HG03175 (cell line): ENCODE data around the gene SIGLEC11.
"Not testable (repeated sequence)": the region's sequence is repeated elsewhere in the genome, so short reads cannot be mapped to it uniquely, and the experiment has no call there.

Experiments used
- ATAC-seq: cut with Tn5 transposase; IDR thresholded peaks from one replicate; pipeline ENCODE4 v1.9.1; 2021; ENCODE audit warnings: mild to moderate bottlenecking, moderate library complexity; ENCODE audit not compliant: unreplicated experiment

Gene SIGLEC11

GRCh38 chr19:49927526-49928264 lies 33.3 kb downstream of the SIGLEC11 start:
- no peak for ATAC-seq

GRCh38 chr19:49926515-49926914 lies 34.5 kb downstream of the SIGLEC11 start:
- no peak for ATAC-seq

GRCh38 chr19:49925486-49925885 lies 35.5 kb downstream of the SIGLEC11 start:
- ATAC-seq, result no peak

- not testable (repeated sequence) for ATAC-seq
Measured at GRCh38 chr19:49924881-49925210, 36.1 kb downstream of the SIGLEC11 start.

- ATAC-seq, result no peak
Measured at GRCh38 chr19:49924004-49924880, 36.7 kb downstream of the SIGLEC11 start.

GRCh38 chr19:49923055-49924003 lies 37.6 kb downstream of the SIGLEC11 start:
- no peak for ATAC-seq

GRCh38 chr19:49921871-49922795 lies 38.8 kb downstream of the SIGLEC11 start:
- no peak for ATAC-seq

GRCh38 chr19:49920624-49921363 lies 40.2 kb downstream of the SIGLEC11 start:
- no peak for ATAC-seq

GRCh38 chr19:49918089-49918488 lies 42.9 kb downstream of the SIGLEC11 start:
- ATAC-seq, result no peak

- no peak for ATAC-seq
Measured at GRCh38 chr19:49916839-49917733, 43.9 kb downstream of the SIGLEC11 start.

GRCh38 chr19:49915271-49915670 lies 45.7 kb downstream of the SIGLEC11 start:
- no peak for ATAC-seq

GRCh38 chr19:49913720-49914119 lies 47.3 kb downstream of the SIGLEC11 start:
- no peak for ATAC-seq

GRCh38 chr19:49912965-49913685 lies 47.8 kb downstream of the SIGLEC11 start:
- ATAC-seq, result no peak

- no peak for ATAC-seq
Measured at GRCh38 chr19:49911381-49912145, 49.4 kb downstream of the SIGLEC11 start.

- no peak for ATAC-seq
Measured at GRCh38 chr19:49910179-49910578, 50.8 kb downstream of the SIGLEC11 start.

- no peak for ATAC-seq
Measured at GRCh38 chr19:49908480-49909420, 52.2 kb downstream of the SIGLEC11 start.
